K562 (cell line): ENCODE measurements around the gene ACTL10.

Experiments used
- EP300 ChIP-seq: IDR thresholded peaks from 2 replicates; pipeline ENCODE4 v1.6.1; 2012; ENCODE audit warnings: low read length, improper control_type of control experiment
- GABPB2 ChIP-seq: fragments of 250-450 bp; sonication (Bioruptor Pico); conservative IDR thresholded peaks from 2 replicates; pipeline ENCODE4 v1.5.1; 2021; ENCODE audit warnings: mild to moderate bottlenecking
- PKNOX1 ChIP-seq: fragments of 450-650 bp; IDR thresholded peaks from 2 replicates; pipeline ENCODE4 v1.6.1; 2016
- SMARCC2 ChIP-seq: fragments of 450-650 bp; IDR thresholded peaks from 2 replicates; pipeline ENCODE4 v1.6.1; 2017; ENCODE audit warnings: antibody characterized with exemption, moderate library complexity, mild to moderate bottlenecking, low read depth
- SRF ChIP-seq, 2 experiments: fragments of 250-450, 450-650 bp in 1 of 2; sonication (Bioruptor Pico) in 1 of 2; sonication (generic) in 1 of 2; formaldehyde crosslinking; IDR thresholded peaks; 2 replicates each; pipeline versions ENCODE4 v1.5.0 to v1.5.1; 2020 to 2022; ENCODE audit warnings: mild to moderate bottlenecking in 1 of 2, missing genetic modification reagents in 1 of 2
- TCF7 ChIP-seq: sonication (generic); IDR thresholded peaks from 2 replicates; pipeline ENCODE4 v1.6.1; 2016; ENCODE audit warnings: antibody characterized with exemption, borderline replicate concordance
- TRIM24 ChIP-seq, 2 experiments: fragments of 450-650 bp; IDR thresholded peaks; 2 replicates each; pipeline ENCODE4 v1.6.1; 2016
- ZBTB11 ChIP-seq, 3 experiments: fragments of 200-800 bp in 1 of 3; fragments of 250-450 bp in 1 of 3; fragments of 450-650 bp in 1 of 3; sonication (Bioruptor Pico) in 1 of 3; sonication (Bioruptor generic) in 1 of 3; formaldehyde crosslinking in 1 of 3; IDR thresholded peaks; 2 replicates each; pipeline versions ENCODE4 v1.6.1 to v1.8.0; 2016 to 2022; ENCODE audit warnings: mild to moderate bottlenecking in 2 of 3, missing genetic modification characterization in 2 of 3, missing compliant biosample characterization in 1 of 3, moderate library complexity in 1 of 3
- ZNF184 ChIP-seq: sonication (generic); formaldehyde crosslinking; IDR thresholded peaks from 2 replicates; pipeline ENCODE4 v1.5.0; 2020; ENCODE audit warnings: missing genetic modification reagents
- ZNF197 ChIP-seq: fragments of 200-800 bp; sonication (Bioruptor generic); IDR thresholded peaks from 2 replicates; pipeline ENCODE4 v1.6.1; 2016; ENCODE audit warnings: low read depth, missing genetic modification characterization, missing compliant biosample characterization

GRCh38 chr20:33629533-33629932 is 37.2 kb upstream of the ACTL10 start:
- TF ChIP-seq PKNOX1, result no peak
- TF ChIP-seq ZNF197, result no peak
- no peak for TF ChIP-seq SRF (CRISPR knock-in tag; IDR thresholded peaks at IDR 0.05)
- no peak for TF ChIP-seq TCF7
- TF ChIP-seq TRIM24 (IDR thresholded peaks at IDR 0.05), result no peak
- no peak for TF ChIP-seq SMARCC2
- TF ChIP-seq GABPB2 (CRISPR knock-in tag), result no peak
- TF ChIP-seq EP300, result no peak
- no peak for TF ChIP-seq ZBTB11 (CRISPR knock-in tag; IDR thresholded peaks at IDR 0.05)
- TF ChIP-seq ZNF184 (CRISPR knock-in tag), result no peak
